Left ventricle myocardium inferior (tissue), 1 donor: ENCODE results near the gene CAMSAP2. TPM values are rescaled to one million over a fixed set of nuclear protein-coding genes. Genes with fewer than 3 reads are reported as not detected.

Experiments used
- DNase-seq: peaks from one replicate; pipeline ENCODE4 v3.0.0-alpha.2; 2020
- H3K27ac ChIP-seq: fragments of 200-600 bp; replicated peaks from 2 replicates; pipeline ENCODE4 v1.8.0; 2021
- H3K27me3 ChIP-seq: fragments of 200-600 bp; 2 replicates; pipeline ENCODE4 v1.8.0; 2021; ENCODE audit warnings: low read depth
- H3K36me3 ChIP-seq: fragments of 200-600 bp; 2 replicates; pipeline ENCODE4 v1.8.0; 2021
- H3K4me1 ChIP-seq: fragments of 200-600 bp; 2 replicates; pipeline ENCODE4 v1.8.0; 2021
- H3K4me3 ChIP-seq: fragments of 200-600 bp; 2 replicates; pipeline ENCODE4 v1.8.0; 2021; ENCODE audit warnings: mild to moderate bottlenecking, moderate library complexity
- H3K9me3 ChIP-seq: fragments of 200-600 bp; replicated peaks from 2 replicates; pipeline ENCODE4 v1.8.0; 2021
- CTCF ChIP-seq: fragments of 200-600 bp; IDR thresholded peaks from 2 replicates; pipeline ENCODE4 v1.8.0; 2021; ENCODE audit warnings: antibody characterized with exemption, mild to moderate bottlenecking, borderline replicate concordance
- intact Hi-C: fragments of 100-400 bp; cut with micrococcal nuclease; formaldehyde crosslinking; loops from one replicate; pipeline ENCODE4 v1.11.0; 2022
- total RNA-seq: library from RNA; stranded (reverse); fragmentation: NEBNext Ultra II Directional; extraction: Animal tissue kit (Norgen Biotek cat#: 25700); gene quantifications from one replicate; pipeline ENCODE4 v1.2.1, GENCODE V29; 2021
- donor health status: DM: no; HTN: yes; CAD: no; lungs with severe emphysema.

The CAMSAP2 gene
- total RNA-seq, 1 donor from 2014 or later: 34.1 TPM

GRCh38 chr1:200861937-200862647 lies 123.4 kb downstream of the CAMSAP2 start:
- Histone ChIP-seq H3K9me3 (no peaks in the 10 kb centered on the region), H3K4me3 (no peak overlapping the region), H3K36me3 (peaks cover 35% of the 10 kb centered on the region), H3K27ac (no peak overlapping the region), H3K4me1 (peaks cover 8% of the 10 kb centered on the region), H3K27me3 (no peaks in the 10 kb centered on the region)
- DNase-seq: no peak
- no peak for TF ChIP-seq CTCF
- intact Hi-C loops: no loop called here

GRCh38 chr1:200862713-200863415 lies 124.2 kb downstream of the CAMSAP2 start:
- no peak for TF ChIP-seq CTCF
- Histone ChIP-seq H3K27me3 (no peaks in the 10 kb centered on the region), H3K4me3 (no peak overlapping the region), H3K9me3 (no peaks in the 10 kb centered on the region), H3K4me1 (peaks cover 10% of the 10 kb centered on the region), H3K27ac (no peak overlapping the region), H3K36me3 (peaks cover 27% of the 10 kb centered on the region)
- intact Hi-C loops: no loop called here
- DNase-seq: no peak

GRCh38 chr1:200866116-200866515 lies 127.4 kb downstream of the CAMSAP2 start:
- peaks cover 10% of the 10 kb centered on the region for H3K4me1 ChIP-seq
- no peak for DNase-seq
- peaks cover 15% of the 10 kb centered on the region for H3K36me3 ChIP-seq
- TF ChIP-seq CTCF: no peak
- H3K27me3 ChIP-seq: peaks cover 24% of the 10 kb centered on the region
- H3K4me3 ChIP-seq: no peak overlapping the region
- H3K9me3 ChIP-seq: no peaks in the 10 kb centered on the region
- intact Hi-C loops: no loop called here
- no peak overlapping the region for H3K27ac ChIP-seq

GRCh38 chr1:200866521-200866920 lies 127.8 kb downstream of the CAMSAP2 start:
- no peaks in the 10 kb centered on the region for H3K9me3 ChIP-seq
- no peak overlapping the region for H3K27ac ChIP-seq
- H3K36me3 ChIP-seq: peaks cover 15% of the 10 kb centered on the region
- no peak overlapping the region for H3K4me3 ChIP-seq
- intact Hi-C loops: no loop called here
- no peak for DNase-seq
- H3K4me1 ChIP-seq: peaks cover 10% of the 10 kb centered on the region
- H3K27me3 ChIP-seq: peaks cover 28% of the 10 kb centered on the region
- TF ChIP-seq CTCF: no peak

GRCh38 chr1:200867018-200867811 lies 128.5 kb downstream of the CAMSAP2 start:
- H3K27ac ChIP-seq: no peak overlapping the region
- H3K4me1 ChIP-seq: peaks cover 10% of the 10 kb centered on the region
- intact Hi-C loops: no loop called here
- H3K9me3 ChIP-seq: no peaks in the 10 kb centered on the region
- H3K36me3 ChIP-seq: peaks cover 15% of the 10 kb centered on the region
- H3K27me3 ChIP-seq: peaks cover 35% of the 10 kb centered on the region
- TF ChIP-seq CTCF: no peak
- H3K4me3 ChIP-seq: no peak overlapping the region
- peak; percentile 29 for DNase-seq
